Measurements from ENCODE around the gene RALGDS.

The RALGDS gene

DNA sequence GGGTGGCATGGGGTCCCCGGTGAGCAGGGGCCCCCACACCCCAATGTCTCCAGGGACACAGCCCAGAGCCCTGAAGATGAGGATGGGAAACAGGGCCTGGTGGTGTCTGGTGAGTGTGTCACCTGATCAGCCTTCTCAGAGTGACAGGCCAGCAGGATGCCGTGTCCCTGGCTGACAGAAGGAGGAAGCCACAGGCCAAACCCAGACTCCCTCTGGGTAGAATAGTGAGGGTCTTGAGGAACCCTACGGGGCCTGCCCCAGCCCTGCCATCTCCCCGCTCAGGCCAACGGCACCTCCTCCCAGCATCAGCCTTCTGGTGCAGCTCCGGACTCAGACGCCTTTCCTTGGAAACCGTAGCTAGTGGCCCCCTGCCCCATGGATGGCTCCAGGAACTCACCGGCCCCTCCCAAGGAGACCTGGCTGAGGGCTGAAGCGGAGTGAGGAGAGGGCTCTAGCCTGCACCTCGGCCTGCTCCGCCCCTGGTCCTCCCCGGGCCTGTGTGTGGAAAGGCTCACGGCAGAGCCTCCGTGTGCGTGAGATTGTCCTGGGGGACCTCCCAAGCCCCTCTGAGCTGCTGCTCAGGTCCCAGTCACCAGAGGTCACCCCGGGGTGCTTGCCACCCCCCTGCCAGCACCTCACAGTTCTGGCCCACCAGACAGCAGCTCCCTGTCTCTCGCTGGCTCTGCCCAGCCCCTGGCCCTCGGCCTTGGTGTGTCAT, 6.0 kb downstream of the RALGDS start:
- Histone ChIP-seq H3K27ac (ENCODE audit: low read length) (no peak overlapping the region), H3K27me3 (ENCODE audit: control insufficient read depth, insufficient read depth, low read length) (peaks cover 39% of the 10 kb centered on the region), H3K9me3 (ENCODE audit: control insufficient read depth, low read depth, low read length) (no peaks in the 10 kb centered on the region), H3K9ac (ENCODE audit: low read length) (no peak overlapping the region), H3K4me1 (ENCODE audit: control insufficient read depth, low read depth, low read length) (peaks cover 7% of the 10 kb centered on the region), H3K4me3 (ENCODE audit: low read length) (no peak overlapping the region), H3K36me3 (ENCODE audit: control insufficient read depth, low read depth, low read length) (no peaks in the 10 kb centered on the region)

DNA sequence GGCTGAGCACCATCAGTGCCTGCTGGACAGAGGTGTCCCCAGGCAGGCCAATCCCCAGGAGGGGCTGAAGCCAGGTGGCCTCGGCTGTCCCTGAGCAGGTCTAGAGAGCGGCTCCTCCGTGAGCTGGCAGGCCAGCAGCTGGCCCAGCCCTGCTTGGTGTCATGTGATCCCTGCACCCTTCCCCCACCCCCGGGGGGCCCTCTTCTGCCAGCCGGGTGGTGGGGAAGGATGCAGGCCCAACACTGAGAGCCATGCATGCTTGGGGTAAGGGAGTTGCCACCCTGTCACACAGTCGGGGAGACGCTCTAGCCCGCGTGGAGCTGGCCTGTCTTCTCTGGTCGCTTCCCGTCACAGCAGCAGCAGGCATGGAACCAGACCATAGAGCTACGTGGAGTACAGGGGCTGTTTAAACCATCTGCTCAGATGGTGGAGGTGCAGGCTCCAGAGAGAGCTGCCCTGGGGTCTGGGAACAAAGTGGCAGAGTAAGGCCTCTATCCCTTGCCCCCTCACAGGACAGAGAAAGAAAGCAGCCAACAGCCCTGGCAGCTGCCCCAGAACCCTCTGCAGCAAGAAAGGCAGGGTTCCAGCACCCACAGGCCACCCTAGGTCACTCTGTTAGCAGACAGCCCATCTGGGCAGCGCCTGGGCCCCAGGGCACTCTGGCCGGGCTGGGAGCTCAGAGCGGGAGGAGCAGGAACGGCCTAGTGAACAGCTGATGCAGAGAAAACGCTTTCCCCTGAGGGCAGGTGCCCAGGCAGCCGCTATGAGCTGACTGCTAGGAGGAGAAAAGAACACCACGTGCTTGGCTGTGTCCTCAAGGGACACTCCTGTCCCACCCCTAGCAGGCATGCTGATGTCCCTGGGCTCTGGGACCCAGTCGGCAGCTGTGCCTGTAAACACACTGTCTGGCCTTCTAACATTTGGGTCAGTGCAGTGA, 6.8 kb downstream of the RALGDS start:
- H3K9ac ChIP-seq (ENCODE audit: low read length) = no peak overlapping the region
- no peaks in the 10 kb centered on the region for H3K36me3 ChIP-seq (ENCODE audit: control insufficient read depth, low read depth, low read length)
- no peak overlapping the region for H3K4me3 ChIP-seq (ENCODE audit: low read length)
- no peaks in the 10 kb centered on the region for H3K9me3 ChIP-seq (ENCODE audit: control insufficient read depth, low read depth, low read length)
- no peak overlapping the region for H3K27ac ChIP-seq (ENCODE audit: low read length)
- H3K27me3 ChIP-seq (ENCODE audit: control insufficient read depth, insufficient read depth, low read length) = peaks cover 31% of the 10 kb centered on the region
- H3K4me1 ChIP-seq (ENCODE audit: control insufficient read depth, low read depth, low read length) = no peaks in the 10 kb centered on the region

GRCh38 chr9:133113163-133113948, 7.7 kb downstream of the RALGDS start:
- H3K27me3 ChIP-seq (ENCODE audit: control insufficient read depth, insufficient read depth, low read length) = peaks cover 22% of the 10 kb centered on the region
- H3K4me3 ChIP-seq (ENCODE audit: low read length) = no peak overlapping the region
- no peaks in the 10 kb centered on the region for H3K36me3 ChIP-seq (ENCODE audit: control insufficient read depth, low read depth, low read length)
- H3K27ac ChIP-seq (ENCODE audit: low read length) = no peak overlapping the region
- no peaks in the 10 kb centered on the region for H3K4me1 ChIP-seq (ENCODE audit: control insufficient read depth, low read depth, low read length)
- no peak overlapping the region for H3K9ac ChIP-seq (ENCODE audit: low read length)
- no peaks in the 10 kb centered on the region for H3K9me3 ChIP-seq (ENCODE audit: control insufficient read depth, low read depth, low read length)

DNA sequence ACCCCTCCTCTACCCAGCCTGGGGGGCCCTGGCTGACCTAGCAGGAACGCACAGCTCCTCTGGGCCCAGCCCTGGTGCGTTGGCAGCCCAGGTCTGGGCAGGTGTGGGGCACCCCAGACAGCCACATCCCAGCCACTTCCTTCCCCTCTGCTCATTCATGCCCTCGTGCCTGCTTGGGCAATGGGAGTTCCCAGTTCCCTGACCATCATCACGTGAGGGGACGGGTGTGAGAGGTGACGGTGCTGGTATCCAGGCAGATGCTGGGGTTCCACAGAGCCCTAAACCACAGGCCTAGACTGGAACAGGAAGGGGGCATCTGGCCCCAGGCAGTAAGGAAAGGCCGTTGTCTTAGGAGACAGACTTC, 8.4 kb downstream of the RALGDS start:
- Histone ChIP-seq H3K36me3 (ENCODE audit: control insufficient read depth, low read depth, low read length) (peaks cover 5% of the 10 kb centered on the region), H3K27me3 (ENCODE audit: control insufficient read depth, insufficient read depth, low read length) (peaks cover 16% of the 10 kb centered on the region), H3K9me3 (ENCODE audit: control insufficient read depth, low read depth, low read length) (no peaks in the 10 kb centered on the region), H3K4me1 (ENCODE audit: control insufficient read depth, low read depth, low read length) (no peaks in the 10 kb centered on the region), H3K27ac (ENCODE audit: low read length) (no peak overlapping the region), H3K4me3 (ENCODE audit: low read length) (no peak overlapping the region), H3K9ac (ENCODE audit: low read length) (no peak overlapping the region)

GRCh38 chr9:133111808-133112662, 9.0 kb downstream of the RALGDS start:
- H3K9me3 ChIP-seq (ENCODE audit: control insufficient read depth, low read depth, low read length) = no peaks in the 10 kb centered on the region
- no peaks in the 10 kb centered on the region for H3K4me1 ChIP-seq (ENCODE audit: control insufficient read depth, low read depth, low read length)
- H3K27me3 ChIP-seq (ENCODE audit: control insufficient read depth, insufficient read depth, low read length) = peaks cover 10% of the 10 kb centered on the region
- H3K9ac ChIP-seq (ENCODE audit: low read length) = no peak overlapping the region
- H3K4me3 ChIP-seq (ENCODE audit: low read length) = no peak overlapping the region
- H3K27ac ChIP-seq (ENCODE audit: low read length) = no peak overlapping the region
- H3K36me3 ChIP-seq (ENCODE audit: control insufficient read depth, low read depth, low read length) = peaks cover 11% of the 10 kb centered on the region

DNA sequence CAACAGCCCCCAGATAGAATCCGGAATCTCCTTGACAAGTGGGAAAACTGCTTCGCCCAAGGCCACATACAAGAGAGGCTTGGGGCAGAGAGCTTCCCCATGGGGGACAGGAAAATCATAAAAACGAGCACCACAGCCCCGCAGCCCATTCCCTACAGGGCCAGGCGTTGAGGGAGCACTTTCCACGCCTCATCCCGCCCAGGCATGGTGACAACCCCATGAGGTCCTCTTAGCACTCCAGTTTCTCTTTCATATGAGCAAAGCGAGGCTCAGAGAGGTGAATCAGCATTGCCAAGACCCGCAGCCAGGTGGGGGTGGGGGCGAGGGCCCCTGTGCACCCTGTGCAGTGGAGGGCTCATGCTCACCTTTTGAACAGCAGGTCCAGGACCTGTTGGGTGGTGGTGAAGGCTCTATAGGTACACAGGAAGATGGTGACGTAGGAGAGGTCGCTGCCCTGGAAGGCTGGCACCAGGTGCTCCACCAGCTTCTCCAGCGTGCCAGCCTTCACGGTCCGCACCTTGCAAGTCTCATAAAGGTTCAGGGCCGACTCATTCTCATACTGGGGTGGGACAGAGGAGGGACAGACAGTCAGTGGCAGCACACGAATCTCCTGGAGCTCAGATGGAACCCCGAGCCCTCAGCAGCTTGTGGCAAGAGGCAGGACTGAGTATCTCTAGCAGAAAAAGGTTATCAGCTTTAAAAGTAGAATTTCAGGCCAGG, 10.9 kb downstream of the RALGDS start:
- Histone ChIP-seq H3K4me1 (ENCODE audit: control insufficient read depth, low read depth, low read length) (no peaks in the 10 kb centered on the region), H3K9me3 (ENCODE audit: control insufficient read depth, low read depth, low read length) (no peaks in the 10 kb centered on the region), H3K27ac (ENCODE audit: low read length) (no peak overlapping the region), H3K36me3 (ENCODE audit: control insufficient read depth, low read depth, low read length) (peaks cover 17% of the 10 kb centered on the region), H3K9ac (ENCODE audit: low read length) (no peak overlapping the region), H3K27me3 (ENCODE audit: control insufficient read depth, insufficient read depth, low read length) (peaks cover 5% of the 10 kb centered on the region), H3K4me3 (ENCODE audit: low read length) (no peak overlapping the region)

DNA sequence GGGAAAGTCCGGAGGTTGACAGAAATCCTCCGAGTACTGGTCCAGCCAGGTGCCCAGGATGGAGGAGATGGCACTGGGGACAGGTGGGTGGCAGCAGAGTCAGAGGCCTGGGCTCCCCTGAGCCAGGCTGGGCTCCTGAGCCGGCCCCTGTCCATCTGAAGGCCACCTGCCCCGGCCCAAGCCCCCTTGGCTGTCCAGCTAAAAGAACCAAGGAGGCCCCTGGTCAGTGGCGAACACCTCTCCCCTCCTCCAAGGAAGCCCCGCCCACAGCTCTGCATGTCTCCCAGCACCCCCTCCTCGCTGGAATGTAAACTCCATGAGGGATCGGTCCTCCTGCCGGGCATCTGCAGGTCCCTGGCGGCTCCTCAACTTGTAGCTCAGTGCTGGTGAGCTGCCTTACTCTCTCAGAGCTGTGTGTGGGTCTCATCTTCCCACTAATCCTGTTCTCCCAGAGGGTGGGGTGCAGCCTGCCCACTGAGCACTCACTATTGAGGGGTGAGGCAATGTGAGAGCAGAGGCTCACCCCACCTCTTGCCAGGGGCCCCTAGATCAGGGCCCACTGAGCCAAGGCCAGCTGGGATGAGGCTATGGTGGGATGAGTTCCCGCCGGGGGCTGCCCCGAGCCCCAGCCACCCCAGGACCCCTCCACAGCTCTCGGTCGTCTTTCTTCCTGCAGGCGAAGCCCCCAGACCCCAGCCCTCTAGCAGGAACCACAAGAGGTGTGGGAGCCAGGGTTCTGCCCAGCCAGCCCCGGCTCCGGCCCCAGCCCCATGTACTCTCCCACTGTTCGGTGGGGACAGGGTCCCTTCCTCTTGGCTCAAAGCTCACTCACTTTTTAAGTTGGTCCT, 12.0 kb downstream of the RALGDS start:
- Histone ChIP-seq H3K4me1 (ENCODE audit: control insufficient read depth, low read depth, low read length) (no peaks in the 10 kb centered on the region), H3K27ac (ENCODE audit: low read length) (no peak overlapping the region), H3K27me3 (ENCODE audit: control insufficient read depth, insufficient read depth, low read length) (no peaks in the 10 kb centered on the region), H3K4me3 (ENCODE audit: low read length) (no peak overlapping the region), H3K9ac (ENCODE audit: low read length) (no peak overlapping the region), H3K36me3 (ENCODE audit: control insufficient read depth, low read depth, low read length) (peaks cover 17% of the 10 kb centered on the region), H3K9me3 (ENCODE audit: control insufficient read depth, low read depth, low read length) (no peaks in the 10 kb centered on the region)

DNA sequence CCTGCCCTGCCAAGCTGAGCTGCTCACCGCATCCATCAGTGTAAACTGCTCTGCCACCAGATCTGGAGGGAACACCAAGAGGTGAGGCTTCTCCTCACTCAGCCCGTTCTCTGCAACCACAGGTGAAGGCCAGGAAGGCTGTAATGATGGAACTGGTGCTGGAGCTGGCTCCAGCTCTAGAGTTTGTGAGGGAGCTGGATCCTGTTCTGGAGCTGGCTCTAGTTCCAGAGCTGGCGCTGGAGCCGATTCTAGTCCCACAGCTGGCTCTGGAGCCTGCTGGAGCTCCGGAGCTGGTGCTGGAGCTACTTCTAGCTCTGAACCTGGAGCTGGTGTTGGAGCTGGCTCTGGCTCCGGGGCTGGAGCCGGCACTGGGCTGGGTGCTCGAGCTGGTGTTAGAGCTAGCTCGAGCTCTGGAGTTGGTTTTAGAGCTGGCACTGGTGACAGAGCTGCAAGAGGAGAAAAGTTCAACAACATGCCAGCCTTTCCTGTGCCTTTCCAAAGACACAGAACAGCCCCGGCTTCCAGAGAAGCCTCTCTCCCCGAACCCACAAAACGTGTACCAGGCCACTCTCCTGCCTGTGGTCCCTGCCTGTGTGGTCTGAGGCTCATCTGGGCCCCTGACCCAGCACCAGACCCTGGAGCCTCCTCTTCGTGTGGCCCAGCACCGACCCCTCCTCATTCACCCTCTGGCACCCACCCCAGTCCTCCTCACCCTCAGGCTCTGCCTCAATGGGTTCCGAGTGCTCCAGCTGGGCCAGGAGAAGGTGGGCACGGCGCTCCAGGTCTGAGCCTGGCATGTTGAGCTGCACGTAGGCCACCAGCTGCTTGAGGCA, 12.9 kb downstream of the RALGDS start:
- Histone ChIP-seq H3K27me3 (ENCODE audit: control insufficient read depth, insufficient read depth, low read length) (no peaks in the 10 kb centered on the region), H3K9me3 (ENCODE audit: control insufficient read depth, low read depth, low read length) (no peaks in the 10 kb centered on the region), H3K4me3 (ENCODE audit: low read length) (no peak overlapping the region), H3K36me3 (ENCODE audit: control insufficient read depth, low read depth, low read length) (peaks cover 17% of the 10 kb centered on the region), H3K9ac (ENCODE audit: low read length) (no peak overlapping the region), H3K27ac (ENCODE audit: low read length) (no peak overlapping the region), H3K4me1 (ENCODE audit: control insufficient read depth, low read depth, low read length) (no peaks in the 10 kb centered on the region)

DNA sequence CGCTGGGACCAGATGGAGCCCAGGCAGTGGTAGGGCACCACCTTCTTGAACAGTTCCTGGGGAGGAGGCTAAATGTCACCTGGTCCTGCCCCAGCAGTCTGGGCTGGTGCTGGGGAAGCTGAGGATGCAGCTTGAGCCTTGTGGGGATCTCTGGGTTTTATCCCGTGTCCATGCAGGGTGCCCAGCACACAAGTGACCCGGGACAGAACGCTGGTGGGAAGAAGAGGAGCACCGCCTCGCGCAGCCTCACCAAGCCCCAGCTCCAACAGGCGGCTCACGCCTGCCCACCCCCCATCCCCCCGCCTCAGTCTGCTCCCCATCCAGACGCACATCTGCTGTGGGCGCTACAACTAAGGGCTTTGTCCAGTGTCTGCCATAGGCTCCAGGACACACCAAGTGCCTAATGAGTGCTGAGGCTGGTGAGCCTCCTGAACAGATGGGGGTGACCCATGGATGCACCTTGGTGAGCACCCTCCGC, 13.8 kb downstream of the RALGDS start:
- no peak overlapping the region for H3K9ac ChIP-seq (ENCODE audit: low read length)
- H3K27me3 ChIP-seq (ENCODE audit: control insufficient read depth, insufficient read depth, low read length) = no peaks in the 10 kb centered on the region
- peaks cover 20% of the 10 kb centered on the region for H3K36me3 ChIP-seq (ENCODE audit: control insufficient read depth, low read depth, low read length)
- no peak overlapping the region for H3K4me3 ChIP-seq (ENCODE audit: low read length)
- H3K4me1 ChIP-seq (ENCODE audit: control insufficient read depth, low read depth, low read length) = no peaks in the 10 kb centered on the region
- no peak overlapping the region for H3K27ac ChIP-seq (ENCODE audit: low read length)
- H3K9me3 ChIP-seq (ENCODE audit: control insufficient read depth, low read depth, low read length) = no peaks in the 10 kb centered on the region
